Thyroid gland (tissue), 4 donors: Measurements from ENCODE around the gene NMS.

Source experiments
- CTCF ChIP-seq, 6 experiments: fragments of 200-600 bp in 3 of 6; fragments of 450-650 bp in 3 of 6; sonication (generic) in 3 of 6; IDR thresholded peaks; one replicate each; pipeline ENCODE4 v1.5.1; 2016 to 2019; ENCODE audit warnings: antibody characterized with exemption in 6 of 6, mild to moderate bottlenecking in 2 of 6, inconsistent platforms in 1 of 6, moderate library complexity in 1 of 6
- POLR2A ChIP-seq, 2 donors: fragments of 450-650 bp; IDR thresholded peaks; one replicate each; pipeline ENCODE4 v1.6.1; 2017; ENCODE audit warnings: antibody characterized with exemption in 2 of 2, mild to moderate bottlenecking in 2 of 2, moderate library complexity in 1 of 2

- no peak for TF ChIP-seq POLR2A (IDR thresholded peaks at IDR 0.05)
- TF ChIP-seq CTCF (IDR thresholded peaks at IDR 0.05) = no peak
Measured at GRCh38 chr2:100529900-100530299, 59.6 kb downstream of the NMS start.
